PFSK-1 (cell line): ENCODE measurements around the gene UGT1A10.

ENCODE experiments used
- TAF1 ChIP-seq: IDR thresholded peaks from 2 replicates; pipeline ENCODE4 v1.6.1; 2012; ENCODE audit warnings: low read length, control low read depth, borderline replicate concordance; ENCODE audit not compliant: insufficient read depth
- TF ChIP-seq, protein P1 (sequence below), 2 experiments: IDR thresholded peaks; 2 replicates each; pipeline versions ENCODE4 v1.6.1 to v1.8.0; 2011 to 2012; ENCODE audit warnings: low read depth in 2 of 2, low read length in 2 of 2, control low read depth in 1 of 2, inconsistent platforms in 1 of 2, mild to moderate bottlenecking in 1 of 2, moderate library complexity in 1 of 2; ENCODE audit not compliant: insufficient read depth in 1 of 2

DNA sequence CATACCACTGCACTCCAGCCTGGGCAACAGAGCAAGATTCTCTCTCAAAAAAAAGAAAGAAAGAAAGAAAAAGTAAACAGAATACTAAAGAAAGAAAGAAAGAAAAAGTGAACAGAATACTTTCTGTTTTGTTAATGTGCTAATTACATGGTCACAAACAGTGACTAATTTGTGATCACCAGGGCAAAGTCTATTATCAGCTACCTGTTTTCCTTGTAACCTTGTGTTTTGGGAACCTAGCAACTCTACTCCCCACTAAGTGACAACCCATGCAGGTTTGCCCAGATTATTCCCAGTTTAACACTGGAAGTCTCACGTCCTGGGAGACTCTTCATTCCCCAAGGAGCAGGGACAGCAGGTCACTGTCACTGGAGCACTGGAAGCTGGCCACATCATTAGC, 18.8 kb downstream of the UGT1A10 start:
- TF ChIP-seq TAF1, result no peak
- TF ChIP-seq, protein P1, sequence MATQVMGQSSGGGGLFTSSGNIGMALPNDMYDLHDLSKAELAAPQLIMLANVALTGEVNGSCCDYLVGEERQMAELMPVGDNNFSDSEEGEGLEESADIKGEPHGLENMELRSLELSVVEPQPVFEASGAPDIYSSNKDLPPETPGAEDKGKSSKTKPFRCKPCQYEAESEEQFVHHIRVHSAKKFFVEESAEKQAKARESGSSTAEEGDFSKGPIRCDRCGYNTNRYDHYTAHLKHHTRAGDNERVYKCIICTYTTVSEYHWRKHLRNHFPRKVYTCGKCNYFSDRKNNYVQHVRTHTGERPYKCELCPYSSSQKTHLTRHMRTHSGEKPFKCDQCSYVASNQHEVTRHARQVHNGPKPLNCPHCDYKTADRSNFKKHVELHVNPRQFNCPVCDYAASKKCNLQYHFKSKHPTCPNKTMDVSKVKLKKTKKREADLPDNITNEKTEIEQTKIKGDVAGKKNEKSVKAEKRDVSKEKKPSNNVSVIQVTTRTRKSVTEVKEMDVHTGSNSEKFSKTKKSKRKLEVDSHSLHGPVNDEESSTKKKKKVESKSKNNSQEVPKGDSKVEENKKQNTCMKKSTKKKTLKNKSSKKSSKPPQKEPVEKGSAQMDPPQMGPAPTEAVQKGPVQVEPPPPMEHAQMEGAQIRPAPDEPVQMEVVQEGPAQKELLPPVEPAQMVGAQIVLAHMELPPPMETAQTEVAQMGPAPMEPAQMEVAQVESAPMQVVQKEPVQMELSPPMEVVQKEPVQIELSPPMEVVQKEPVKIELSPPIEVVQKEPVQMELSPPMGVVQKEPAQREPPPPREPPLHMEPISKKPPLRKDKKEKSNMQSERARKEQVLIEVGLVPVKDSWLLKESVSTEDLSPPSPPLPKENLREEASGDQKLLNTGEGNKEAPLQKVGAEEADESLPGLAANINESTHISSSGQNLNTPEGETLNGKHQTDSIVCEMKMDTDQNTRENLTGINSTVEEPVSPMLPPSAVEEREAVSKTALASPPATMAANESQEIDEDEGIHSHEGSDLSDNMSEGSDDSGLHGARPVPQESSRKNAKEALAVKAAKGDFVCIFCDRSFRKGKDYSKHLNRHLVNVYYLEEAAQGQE (IDR thresholded peaks at IDR 0.05; ENCODE audit: insufficient read depth in 1 of 2, low read depth in 2 of 2, low read length in 2 of 2), result no peak
